HG03196 (cell line): ENCODE measurements around the gene CRB1.
"Not testable (repeated sequence)": the region's sequence is repeated elsewhere in the genome, so short reads cannot be mapped to it uniquely, and the experiment has no call there.

ENCODE experiments used
- ATAC-seq: cut with Tn5 transposase; IDR thresholded peaks from one replicate; pipeline ENCODE4 v1.9.1; 2021; ENCODE audit not compliant: unreplicated experiment

CRB1 gene

DNA sequence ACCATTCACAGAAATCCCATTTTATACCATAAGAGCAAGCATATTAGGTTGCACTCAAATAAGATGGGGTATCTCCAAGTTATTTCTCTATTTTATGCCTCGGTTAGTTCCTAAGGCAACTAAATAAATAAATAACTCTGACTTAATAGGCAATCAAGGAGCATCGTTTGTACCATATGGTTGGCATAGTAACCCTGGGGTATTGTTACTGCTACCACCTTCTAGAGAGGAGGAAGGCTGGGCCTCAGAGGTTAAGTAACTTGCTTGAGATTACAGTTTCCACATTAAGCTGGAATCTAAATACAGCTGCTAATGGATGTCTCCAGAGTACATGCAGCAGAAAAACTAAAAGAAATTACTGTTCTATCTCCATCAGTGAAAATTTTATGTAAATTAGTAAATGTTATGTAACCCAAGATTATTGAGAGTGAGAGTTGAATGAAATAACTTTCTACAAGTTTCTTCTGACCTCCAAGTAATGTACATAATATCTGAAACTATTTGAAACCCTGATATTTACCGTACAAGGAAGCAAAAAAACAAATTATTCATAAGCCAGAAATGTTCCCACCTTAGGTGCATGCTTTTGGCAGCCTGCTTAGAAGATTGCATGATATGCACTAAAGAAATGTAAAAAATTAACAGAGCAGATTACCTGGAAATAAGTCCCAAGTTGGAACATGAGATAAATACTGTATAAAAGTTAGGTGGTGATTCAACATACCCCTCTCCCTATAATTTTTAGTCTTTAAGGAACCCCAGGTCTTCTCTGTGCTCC lies 127.0 kb downstream of the CRB1 start:
- ATAC-seq: no peak

GRCh38 chr1:197397895-197398294 lies 129.8 kb downstream of the CRB1 start:
- no peak for ATAC-seq

DNA sequence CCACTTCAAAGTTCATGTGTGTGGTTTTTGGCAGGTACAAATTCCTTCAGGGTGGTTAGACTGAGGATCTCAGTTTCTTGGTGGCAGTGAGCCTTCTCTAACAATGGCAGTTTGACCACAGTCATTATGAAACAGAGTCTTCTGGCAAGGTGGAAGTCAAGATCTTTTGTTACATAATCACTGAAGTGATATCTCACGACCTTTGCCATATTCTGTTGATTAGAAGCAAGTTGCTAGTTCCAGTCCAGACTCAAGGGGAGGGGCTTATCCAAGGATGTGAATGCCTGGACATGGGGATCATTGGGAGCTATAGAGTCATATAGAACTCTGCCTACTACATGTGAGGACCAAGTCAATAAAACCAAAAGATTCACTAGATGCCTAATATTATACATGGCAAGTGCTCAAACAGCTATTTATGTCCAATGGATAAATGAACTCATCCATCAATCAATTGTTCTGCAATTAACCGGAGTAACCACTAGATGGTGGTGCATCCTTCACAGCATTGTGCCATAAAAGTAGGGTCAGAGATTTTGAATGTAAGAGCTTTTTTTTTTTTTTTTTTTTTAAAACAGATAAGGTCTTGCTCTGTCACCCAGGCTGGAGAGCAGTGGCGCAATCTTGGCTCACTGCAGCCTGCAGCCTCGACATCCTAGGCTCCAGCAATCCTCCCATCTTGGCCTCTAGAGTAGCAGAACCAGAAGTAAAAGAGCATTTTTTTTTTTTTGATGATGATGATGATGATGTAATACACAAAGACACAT lies 131.9 kb downstream of the CRB1 start:
- ATAC-seq: no peak

- ATAC-seq: no peak
Observed at GRCh38 chr1:197400522-197400902, 132.5 kb downstream of the CRB1 start.

DNA sequence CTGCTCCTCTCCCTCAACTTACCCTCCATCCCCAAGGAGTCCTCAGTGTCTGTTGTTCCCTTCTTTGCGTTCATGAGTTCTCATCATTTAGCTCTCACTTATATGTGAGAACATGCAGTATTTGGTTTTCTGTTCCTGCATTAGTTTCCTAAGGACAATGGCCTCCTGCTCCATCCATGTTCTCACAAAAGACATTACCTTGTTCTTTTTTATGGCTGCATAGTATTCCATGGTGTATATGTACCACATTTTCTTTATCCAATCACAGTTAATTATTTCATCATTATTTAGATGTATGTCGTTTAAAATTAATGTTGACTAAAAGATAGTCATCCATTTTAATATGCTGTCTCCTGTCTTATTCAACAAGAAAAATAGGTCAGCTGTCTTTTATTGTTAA lies 134.1 kb downstream of the CRB1 start:
- ATAC-seq: no peak

DNA sequence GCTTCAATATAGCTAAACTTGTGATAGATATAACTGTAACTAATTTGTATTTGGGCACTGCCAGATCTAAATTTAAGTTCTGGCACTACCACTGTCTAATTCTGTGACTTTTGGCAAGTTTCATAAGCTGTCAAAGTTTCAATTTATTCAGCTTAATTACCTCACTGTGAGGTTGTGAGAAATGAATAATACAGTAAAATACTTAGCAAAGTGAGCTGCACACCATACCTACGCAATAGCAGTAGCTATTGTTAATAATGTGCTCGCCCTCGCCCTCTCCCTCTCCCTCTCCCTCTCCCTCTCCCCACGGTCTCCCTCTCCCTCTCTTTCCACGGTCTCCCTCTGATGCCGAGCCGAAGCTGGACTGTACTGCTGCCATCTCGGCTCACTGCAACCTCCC lies 136.7 kb downstream of the CRB1 start:
- not testable (repeated sequence) for ATAC-seq

- not testable (repeated sequence) for ATAC-seq
Observed at GRCh38 chr1:197405614-197406013, 137.6 kb downstream of the CRB1 start.

- no peak for ATAC-seq
Observed at GRCh38 chr1:197413564-197413963, 145.5 kb downstream of the CRB1 start.

GRCh38 chr1:197415221-197415620 lies 147.2 kb downstream of the CRB1 start:
- ATAC-seq: no peak

DNA sequence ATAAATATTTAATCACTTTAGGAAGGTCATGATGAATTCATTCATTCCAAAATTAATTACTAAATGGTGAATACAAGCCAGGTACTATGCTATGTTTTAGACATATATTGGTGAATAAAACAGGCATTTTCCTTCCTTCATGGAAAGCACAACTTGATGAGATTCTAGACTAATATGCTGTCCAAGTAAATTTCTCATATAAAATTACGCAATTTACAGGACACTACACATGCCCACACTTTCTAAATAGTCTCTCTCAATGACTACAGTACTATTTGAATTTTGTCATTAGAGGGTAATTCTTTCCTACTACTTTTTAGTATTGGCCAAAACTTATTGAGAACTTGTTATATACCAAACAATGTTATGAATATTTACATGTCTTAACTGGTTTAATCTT lies 150.6 kb downstream of the CRB1 start:
- ATAC-seq: no peak

DNA sequence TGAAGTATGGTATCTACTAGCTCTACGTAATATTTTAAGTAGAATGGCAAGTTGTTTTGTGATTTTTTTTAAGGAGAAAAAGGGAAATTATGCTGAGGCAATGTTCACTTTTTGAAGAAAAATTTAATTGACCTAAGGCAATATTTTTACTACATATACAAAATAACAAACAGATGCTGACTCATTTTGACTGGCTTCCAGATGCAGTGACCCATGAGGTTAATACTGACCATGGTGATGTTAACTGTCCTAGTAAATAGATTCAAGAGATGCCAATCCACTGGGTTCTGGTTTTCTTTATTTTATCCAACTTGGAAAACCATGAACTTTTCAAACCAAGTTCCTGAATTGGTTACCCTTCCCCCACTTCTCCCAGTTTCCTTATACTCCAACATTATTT lies 154.9 kb downstream of the CRB1 start:
- ATAC-seq: no peak

DNA sequence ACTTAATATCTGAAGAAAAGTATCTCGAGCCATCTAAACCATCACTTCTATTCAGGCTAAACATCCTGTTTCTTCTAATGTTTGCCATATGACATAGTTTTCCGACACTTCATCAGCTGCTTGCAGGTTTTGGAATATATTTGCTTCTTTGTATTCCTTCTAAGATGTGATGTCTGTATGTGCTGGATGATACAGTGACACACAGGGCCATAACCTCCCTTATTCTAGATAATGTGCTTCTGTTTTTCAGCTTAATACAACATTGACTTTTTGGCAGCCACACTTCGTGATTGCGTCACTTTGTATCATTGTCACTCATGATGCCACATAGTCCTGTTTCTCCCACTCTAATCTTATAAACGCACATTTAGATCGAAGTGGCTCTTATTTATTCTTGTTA lies 156.3 kb downstream of the CRB1 start:
- ATAC-seq: no peak

DNA sequence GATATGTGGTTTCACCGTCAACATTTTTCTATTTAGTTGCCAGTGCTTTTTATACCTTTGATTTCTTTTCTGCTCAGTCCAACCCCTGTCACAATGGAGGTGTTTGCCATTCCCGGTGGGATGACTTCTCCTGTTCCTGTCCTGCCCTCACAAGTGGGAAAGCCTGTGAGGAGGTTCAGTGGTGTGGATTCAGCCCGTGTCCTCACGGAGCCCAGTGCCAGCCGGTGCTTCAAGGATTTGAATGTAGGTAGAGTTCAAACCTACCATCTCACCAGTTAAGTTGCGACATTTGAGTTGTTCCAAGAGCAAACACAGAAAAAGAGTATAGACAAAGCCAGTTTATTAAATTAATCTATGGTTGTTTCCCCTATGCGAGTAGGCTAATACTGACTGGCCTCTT lies 161.3 kb downstream of the CRB1 start:
- no peak for ATAC-seq

- no peak for ATAC-seq
Observed at GRCh38 chr1:197435224-197435623, 167.2 kb downstream of the CRB1 start.

GRCh38 chr1:197437601-197438000 lies 169.5 kb downstream of the CRB1 start:
- ATAC-seq: no peak

DNA sequence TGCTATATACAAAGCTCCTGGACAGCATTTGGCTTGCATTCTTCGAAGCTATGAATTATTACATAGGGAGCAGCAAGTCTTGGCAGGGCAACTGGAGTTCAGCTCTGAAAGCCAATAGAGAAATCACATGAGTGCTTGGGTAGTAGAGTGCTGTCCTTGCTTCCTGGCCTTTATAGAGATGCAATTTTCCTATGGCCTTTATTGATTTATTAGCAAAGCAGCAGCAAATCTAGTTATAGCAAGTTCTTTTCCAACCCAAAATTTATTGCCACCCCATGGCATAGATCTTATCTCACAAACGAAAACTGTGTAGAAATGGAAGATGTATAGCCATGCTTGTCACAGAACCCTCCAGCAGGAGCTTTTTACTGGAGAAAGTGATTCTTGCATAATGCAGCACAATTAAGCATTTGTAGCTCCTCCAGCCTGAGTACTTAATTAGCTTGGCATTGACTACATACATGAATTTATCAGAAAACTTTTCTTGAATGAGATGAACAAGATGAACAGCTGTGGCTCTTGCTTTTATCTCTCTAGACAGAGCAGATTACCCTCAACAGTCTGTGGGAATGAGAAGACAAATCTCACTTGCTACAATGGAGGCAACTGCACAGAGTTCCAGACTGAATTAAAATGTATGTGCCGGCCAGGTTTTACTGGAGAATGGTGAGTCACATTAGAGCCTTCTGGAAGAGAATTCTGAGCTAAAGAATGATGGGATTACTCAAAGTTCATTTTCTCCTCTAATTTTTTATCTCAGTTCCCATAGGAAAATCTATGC lies 170.1 kb downstream of the CRB1 start:
- no peak for ATAC-seq

DNA sequence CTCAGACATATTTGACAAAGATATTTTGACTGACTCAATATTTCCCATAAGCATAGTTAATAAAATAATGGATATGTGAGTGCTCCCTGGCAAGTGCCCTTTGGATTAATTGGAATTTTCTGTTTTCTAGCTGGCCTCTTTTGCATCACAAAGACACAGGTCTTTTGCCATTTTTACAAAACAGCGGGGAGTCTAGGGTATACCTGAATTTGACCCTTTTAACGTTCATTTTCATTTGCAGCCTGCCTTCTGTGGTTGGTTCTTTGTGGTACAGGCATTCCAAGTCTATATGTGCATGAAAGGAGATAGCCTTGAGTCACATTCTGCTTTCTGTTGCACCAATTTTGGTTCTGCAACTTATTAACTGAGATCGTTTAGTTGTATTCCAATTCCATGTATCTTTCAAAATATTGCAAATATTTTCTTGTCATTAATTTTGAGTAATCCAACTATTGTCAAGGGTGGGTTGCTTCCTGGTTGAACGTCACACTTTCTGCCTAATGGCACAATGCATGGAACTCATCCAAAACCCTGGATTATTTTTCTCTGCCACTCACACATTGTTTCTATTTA lies 171.7 kb downstream of the CRB1 start:
- no peak for ATAC-seq

GRCh38 chr1:197440715-197441114 lies 172.7 kb downstream of the CRB1 start:
- ATAC-seq: no peak

DNA sequence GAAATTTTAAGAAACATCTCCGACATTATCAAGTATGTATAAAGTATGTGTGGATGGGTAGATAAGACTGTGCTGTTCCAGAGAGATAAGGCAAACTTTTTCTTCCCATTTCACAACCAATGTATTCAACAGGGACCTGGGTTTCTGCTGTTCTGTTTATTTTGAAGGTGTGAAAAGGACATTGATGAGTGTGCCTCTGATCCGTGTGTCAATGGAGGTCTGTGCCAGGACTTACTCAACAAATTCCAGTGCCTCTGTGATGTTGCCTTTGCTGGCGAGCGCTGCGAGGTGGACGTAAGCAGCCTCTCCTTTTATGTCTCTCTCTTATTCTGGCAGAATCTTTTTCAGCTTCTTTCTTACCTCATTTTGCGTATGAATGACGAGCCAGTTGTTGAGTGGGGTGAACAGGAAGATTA lies 174.0 kb downstream of the CRB1 start:
- ATAC-seq: no peak

DNA sequence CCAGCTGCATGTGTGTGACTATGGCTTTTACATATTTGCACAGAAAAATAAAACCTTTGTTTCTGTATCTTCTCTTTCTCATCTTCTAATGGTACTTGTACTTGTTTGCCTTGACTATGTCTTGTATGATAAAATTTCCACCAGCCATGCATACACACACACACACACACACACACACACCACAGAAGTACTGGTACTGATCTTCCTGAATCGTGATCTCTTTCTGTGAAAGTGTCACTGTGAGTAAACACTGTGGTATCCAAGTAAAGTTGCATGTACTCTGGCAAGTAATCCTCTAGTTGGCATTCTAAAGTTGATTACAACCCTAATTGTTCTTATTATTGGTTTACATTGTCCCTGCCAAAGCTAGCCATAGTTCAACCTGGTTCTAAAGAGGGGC lies 176.7 kb downstream of the CRB1 start:
- ATAC-seq: no peak

DNA sequence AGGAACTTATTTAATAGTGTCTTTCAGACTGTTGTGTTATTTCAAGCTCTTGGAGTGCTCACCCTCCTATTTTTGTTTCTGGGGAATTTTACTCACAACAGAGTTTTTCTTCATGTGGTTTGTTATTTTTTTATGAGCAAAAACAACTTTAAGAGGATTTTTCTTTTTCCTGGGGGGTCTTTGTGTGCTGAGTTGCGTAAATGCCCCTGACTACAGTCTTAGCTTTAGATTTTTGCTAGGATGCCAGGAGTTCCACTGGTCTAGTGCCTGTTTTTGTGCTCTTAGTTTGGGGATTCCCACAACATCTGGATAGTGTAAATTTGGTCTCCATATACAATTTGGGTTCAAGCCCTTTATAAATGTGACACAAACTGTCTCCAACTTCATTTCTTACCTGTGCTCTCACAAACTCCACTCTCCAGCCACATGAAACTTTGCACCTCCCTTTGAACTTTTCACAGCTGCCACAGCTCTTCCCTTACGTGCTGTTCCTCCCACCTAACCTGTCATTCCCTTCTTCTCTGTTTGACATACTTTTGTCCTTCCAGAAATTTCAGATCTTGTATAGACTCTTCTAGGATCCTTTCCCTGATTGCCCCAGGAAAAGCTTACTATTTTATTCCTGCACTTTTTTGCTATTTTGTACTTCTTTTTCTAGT lies 180.2 kb downstream of the CRB1 start:
- ATAC-seq: no peak
